ENCODE data around the gene SLC16A10. TPM values are rescaled to one million over a fixed set of nuclear protein-coding genes. Genes with fewer than 3 reads are reported as not detected.

The SLC16A10 gene
- total RNA-seq, 1 donor from 2014 or later, result 4.8 TPM

DNA sequence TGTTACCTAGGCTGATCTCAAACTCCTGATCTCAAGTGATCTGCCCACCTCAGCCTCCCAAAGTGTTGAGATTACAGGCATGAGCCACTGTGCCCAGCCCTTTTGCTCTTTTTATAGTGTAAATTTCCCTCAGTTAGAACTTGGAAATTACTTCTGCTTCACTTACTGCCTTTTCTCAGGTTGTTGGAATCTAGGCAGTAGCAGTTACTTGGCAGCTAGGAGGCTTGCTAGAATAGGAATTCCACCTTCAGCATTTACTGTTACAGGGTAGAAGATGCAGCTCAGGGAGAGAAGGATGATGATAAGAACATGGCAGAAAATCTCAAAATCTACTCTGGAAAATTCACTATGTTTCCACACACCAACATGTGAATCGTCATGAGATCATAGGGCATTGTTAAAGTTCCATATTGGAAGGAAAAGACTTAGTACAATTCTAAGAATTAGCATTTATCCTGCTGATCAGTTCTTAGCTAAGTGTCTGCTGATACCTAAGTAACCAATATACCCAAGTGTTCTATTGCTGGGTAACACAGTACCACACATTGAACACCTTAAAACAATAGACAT is 182.2 kb downstream of the SLC16A10 start:
- TF ChIP-seq, protein P1, sequence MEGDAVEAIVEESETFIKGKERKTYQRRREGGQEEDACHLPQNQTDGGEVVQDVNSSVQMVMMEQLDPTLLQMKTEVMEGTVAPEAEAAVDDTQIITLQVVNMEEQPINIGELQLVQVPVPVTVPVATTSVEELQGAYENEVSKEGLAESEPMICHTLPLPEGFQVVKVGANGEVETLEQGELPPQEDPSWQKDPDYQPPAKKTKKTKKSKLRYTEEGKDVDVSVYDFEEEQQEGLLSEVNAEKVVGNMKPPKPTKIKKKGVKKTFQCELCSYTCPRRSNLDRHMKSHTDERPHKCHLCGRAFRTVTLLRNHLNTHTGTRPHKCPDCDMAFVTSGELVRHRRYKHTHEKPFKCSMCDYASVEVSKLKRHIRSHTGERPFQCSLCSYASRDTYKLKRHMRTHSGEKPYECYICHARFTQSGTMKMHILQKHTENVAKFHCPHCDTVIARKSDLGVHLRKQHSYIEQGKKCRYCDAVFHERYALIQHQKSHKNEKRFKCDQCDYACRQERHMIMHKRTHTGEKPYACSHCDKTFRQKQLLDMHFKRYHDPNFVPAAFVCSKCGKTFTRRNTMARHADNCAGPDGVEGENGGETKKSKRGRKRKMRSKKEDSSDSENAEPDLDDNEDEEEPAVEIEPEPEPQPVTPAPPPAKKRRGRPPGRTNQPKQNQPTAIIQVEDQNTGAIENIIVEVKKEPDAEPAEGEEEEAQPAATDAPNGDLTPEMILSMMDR (IDR thresholded peaks at IDR 0.05), result no peak
- no peak for TF ChIP-seq EZH2 (IDR thresholded peaks at IDR 0.05)
- TF ChIP-seq EZH2phosphoT487 (IDR thresholded peaks at IDR 0.05), result no peak
- no peak overlapping the region for H3K27ac ChIP-seq
- H3K9me3 Mint-ChIP-seq, result peaks cover 14% of the 10 kb centered on the region

DNA sequence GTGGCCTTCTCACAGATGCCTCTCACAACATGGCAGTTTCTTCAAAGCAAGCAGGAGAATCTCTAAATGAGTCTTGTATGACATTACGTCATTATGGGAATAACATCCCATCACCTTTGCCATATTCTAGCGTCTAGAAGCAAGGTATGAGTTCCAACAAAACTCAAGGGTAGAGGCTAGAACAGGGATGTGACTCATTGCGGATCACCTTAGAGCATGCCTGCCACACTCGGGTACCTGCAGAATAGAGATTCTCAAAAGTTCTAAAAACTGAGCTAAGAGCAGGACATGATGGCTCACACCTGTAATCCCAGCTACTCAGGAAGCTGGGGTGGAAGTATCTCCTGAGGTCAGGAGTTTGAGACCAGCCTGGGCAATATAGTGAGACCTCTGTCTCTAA is 182.8 kb downstream of the SLC16A10 start:
- Histone ChIP-seq H3K27ac (no peak overlapping the region), H3K36me3 (peaks cover 13% of the 10 kb centered on the region), H3K4me2 (no peak overlapping the region), H2AFZ (replicated peaks) (no peak overlapping the region), H4K20me1 (ENCODE audit: low read depth) (no peaks in the 10 kb centered on the region), H3K4me1 (no peaks in the 10 kb centered on the region), H3K4me3 (no peak overlapping the region), H3K27me3 (no peaks in the 10 kb centered on the region), H3K9ac (no peak overlapping the region), H3F3A (ENCODE audit: low read depth) (no peaks in the 10 kb centered on the region), H3K9me3 (ENCODE audit: low read depth) (no peaks in the 10 kb centered on the region), H3K79me2 (ENCODE audit: low read depth) (no peaks in the 10 kb centered on the region)
- no peak overlapping the region for H3K4me3 Mint-ChIP-seq
- H3K27ac Mint-ChIP-seq, result no peak overlapping the region
- peaks cover 3% of the 10 kb centered on the region for H3K4me1 Mint-ChIP-seq
- H3K36me3 Mint-ChIP-seq, result peaks cover 42% of the 10 kb centered on the region
- no peak for DNase-seq (ENCODE audit: low spot score)
- H3K27me3 Mint-ChIP-seq (ENCODE audit: insufficient read depth, low read depth), result no peaks in the 10 kb centered on the region
- TF ChIP-seq, protein P1 (IDR thresholded peaks at IDR 0.05), result no peak
- TF ChIP-seq EZH2 (IDR thresholded peaks at IDR 0.05), result no peak
- TF ChIP-seq EZH2phosphoT487 (IDR thresholded peaks at IDR 0.05), result no peak
- peaks cover 20% of the 10 kb centered on the region for H3K9me3 Mint-ChIP-seq

More for the DNA sequence above, 182.2 kb downstream of the SLC16A10 start:
- Histone ChIP-seq H3K79me2 (ENCODE audit: low read depth) (no peaks in the 10 kb centered on the region), H3K4me1 (no peaks in the 10 kb centered on the region), H3K36me3 (peaks cover 6% of the 10 kb centered on the region), H3K4me3 (no peak overlapping the region), H3K27me3 (no peaks in the 10 kb centered on the region), H3K9ac (no peak overlapping the region), H2AFZ (replicated peaks) (no peak overlapping the region), H3K9me3 (ENCODE audit: low read depth) (no peaks in the 10 kb centered on the region), H4K20me1 (ENCODE audit: low read depth) (no peaks in the 10 kb centered on the region), H3K4me2 (no peak overlapping the region), H3F3A (ENCODE audit: low read depth) (no peaks in the 10 kb centered on the region)
- Mint-ChIP-seq H3K36me3 (peaks cover 36% of the 10 kb centered on the region), H3K4me1 (peaks cover 3% of the 10 kb centered on the region), H3K27ac (no peak overlapping the region), H3K27me3 (ENCODE audit: insufficient read depth, low read depth) (no peaks in the 10 kb centered on the region), H3K4me3 (no peak overlapping the region)
- peak; percentile 13 for DNase-seq (ENCODE audit: low spot score)

DNA sequence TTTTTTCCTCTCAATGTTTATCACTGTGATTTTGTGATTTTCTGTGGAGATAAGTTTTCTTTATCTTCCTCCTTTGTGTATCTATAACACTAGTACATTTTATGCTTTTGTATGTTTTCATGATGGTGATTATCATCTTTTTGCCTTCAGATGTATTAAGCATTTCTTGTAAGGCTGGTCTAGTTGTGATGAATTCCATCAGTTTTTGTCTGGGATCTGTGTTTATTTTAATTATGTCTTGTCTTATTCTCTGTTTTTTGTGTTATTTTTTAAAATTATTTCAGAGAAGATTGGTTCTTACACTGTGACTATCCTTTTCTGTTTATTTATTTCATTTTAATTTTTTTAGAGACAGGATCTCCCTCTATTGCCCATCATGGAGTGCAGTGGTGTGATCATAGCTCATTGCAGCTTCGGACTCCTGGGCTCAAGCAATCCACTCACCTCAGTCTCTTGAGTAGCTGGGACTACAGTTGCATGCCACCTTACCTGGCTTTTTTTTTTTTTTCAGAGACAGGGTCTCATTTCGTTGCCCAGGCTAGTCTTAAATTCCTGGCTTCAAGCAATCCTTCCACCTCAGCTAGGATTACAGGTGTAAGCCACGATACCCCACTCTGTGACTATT is 187.4 kb downstream of the SLC16A10 start:
- Mint-ChIP-seq H3K27ac (no peak overlapping the region), H3K4me1 (no peaks in the 10 kb centered on the region), H3K36me3 (peaks cover 64% of the 10 kb centered on the region), H3K9me3 (peaks cover 31% of the 10 kb centered on the region), H3K27me3 (ENCODE audit: insufficient read depth, low read depth) (no peaks in the 10 kb centered on the region), H3K4me3 (no peak overlapping the region)
- no peak for DNase-seq (ENCODE audit: low spot score)
- TF ChIP-seq EZH2 (IDR thresholded peaks at IDR 0.05) (no peak), EZH2phosphoT487 (IDR thresholded peaks at IDR 0.05) (no peak)
- TF ChIP-seq, protein P1 (IDR thresholded peaks at IDR 0.05), result no peak
- no peak overlapping the region for H3K4me2 ChIP-seq
- no peak overlapping the region for H3K9ac ChIP-seq
- no peaks in the 10 kb centered on the region for H3K79me2 ChIP-seq (ENCODE audit: low read depth)
- H3K27me3 ChIP-seq, result no peaks in the 10 kb centered on the region
- H3K4me3 ChIP-seq, result no peak overlapping the region
- H3K36me3 ChIP-seq, result peaks cover 13% of the 10 kb centered on the region
- H3K4me1 ChIP-seq, result no peaks in the 10 kb centered on the region
- H2AFZ ChIP-seq (replicated peaks), result no peak overlapping the region
- H3K9me3 ChIP-seq (ENCODE audit: low read depth), result no peaks in the 10 kb centered on the region
- H4K20me1 ChIP-seq (ENCODE audit: low read depth), result no peaks in the 10 kb centered on the region
- H3K27ac ChIP-seq, result no peak overlapping the region
- H3F3A ChIP-seq (ENCODE audit: low read depth), result no peaks in the 10 kb centered on the region
